ENCODE measurements around the gene MYO1D.

Gene MYO1D

DNA sequence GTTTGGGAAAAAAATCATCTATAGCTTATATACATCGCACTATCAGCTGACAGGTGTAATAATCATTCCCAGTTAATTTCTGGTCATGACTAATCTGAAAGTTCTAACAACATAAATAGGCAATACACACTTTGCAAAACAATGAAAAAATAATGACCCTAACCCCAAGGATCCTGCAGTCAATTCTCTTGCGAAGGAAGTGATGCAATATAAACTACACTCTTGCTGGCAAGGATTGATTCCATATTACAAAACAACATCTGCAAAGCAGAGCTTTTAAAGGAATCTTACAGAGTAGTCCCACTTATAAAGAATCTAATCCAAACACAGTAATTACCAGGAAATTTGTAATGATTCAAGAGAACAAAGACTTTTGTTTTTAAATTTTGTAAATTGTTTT, 73.4 kb downstream of the MYO1D start:
- no peaks in the 10 kb centered on the region for H3K4me1 ChIP-seq (ENCODE audit: low read depth, poor library complexity, severe bottlenecking)
- no peak overlapping the region for H3K4me3 ChIP-seq (IDR thresholded peaks at IDR 0.05; ENCODE audit: insufficient read depth, low read depth, low read length)
- H4K20me1 ChIP-seq (ENCODE audit: insufficient read depth) = no peaks in the 10 kb centered on the region
- H3K79me2 ChIP-seq (ENCODE audit: insufficient read depth, low read depth) = no peaks in the 10 kb centered on the region
- no peaks in the 10 kb centered on the region for H3K36me3 ChIP-seq (ENCODE audit: insufficient read depth)
- H2AFZ ChIP-seq (ENCODE audit: low read depth) = no peak overlapping the region
- TF ChIP-seq CTCF (conservative IDR thresholded peaks at IDR 0.05; ENCODE audit: low read depth, low read length) = no peak
- H3K27ac ChIP-seq = no peak overlapping the region
- H3K9ac ChIP-seq = no peak overlapping the region
- H3K4me2 ChIP-seq = no peak overlapping the region
- no peaks in the 10 kb centered on the region for H3K27me3 ChIP-seq (ENCODE audit: insufficient read depth, low read depth)

DNA sequence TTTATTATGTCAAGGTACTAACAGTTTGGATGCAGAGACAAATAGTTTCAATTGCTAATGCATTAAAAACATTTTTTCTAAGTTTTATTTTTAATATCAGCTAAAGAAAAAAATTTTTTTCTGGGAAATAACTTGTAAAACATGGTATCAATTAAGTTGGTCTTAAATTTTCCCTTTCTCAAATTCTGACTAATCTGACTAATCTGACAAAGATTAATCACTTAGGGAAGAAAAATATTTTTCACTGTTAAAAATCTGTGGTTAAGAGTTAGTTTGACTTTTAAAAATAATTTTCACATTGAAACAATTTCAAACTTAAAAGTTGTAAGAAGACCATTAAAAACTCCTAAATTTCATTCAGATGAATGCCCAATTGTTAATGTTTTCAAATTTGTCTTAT, 74.6 kb downstream of the MYO1D start:
- H3K36me3 ChIP-seq (ENCODE audit: insufficient read depth) = no peaks in the 10 kb centered on the region
- H2AFZ ChIP-seq (ENCODE audit: low read depth) = no peak overlapping the region
- no peak for TF ChIP-seq CTCF (conservative IDR thresholded peaks at IDR 0.05; ENCODE audit: low read depth, low read length)
- H3K4me1 ChIP-seq (ENCODE audit: low read depth, poor library complexity, severe bottlenecking) = no peaks in the 10 kb centered on the region
- H3K79me2 ChIP-seq (ENCODE audit: insufficient read depth, low read depth) = no peaks in the 10 kb centered on the region
- no peak overlapping the region for H3K4me2 ChIP-seq
- H4K20me1 ChIP-seq (ENCODE audit: insufficient read depth) = no peaks in the 10 kb centered on the region
- no peak overlapping the region for H3K4me3 ChIP-seq (IDR thresholded peaks at IDR 0.05; ENCODE audit: insufficient read depth, low read depth, low read length)
- H3K27ac ChIP-seq = no peak overlapping the region
- H3K9ac ChIP-seq = no peak overlapping the region
- no peaks in the 10 kb centered on the region for H3K27me3 ChIP-seq (ENCODE audit: insufficient read depth, low read depth)

DNA sequence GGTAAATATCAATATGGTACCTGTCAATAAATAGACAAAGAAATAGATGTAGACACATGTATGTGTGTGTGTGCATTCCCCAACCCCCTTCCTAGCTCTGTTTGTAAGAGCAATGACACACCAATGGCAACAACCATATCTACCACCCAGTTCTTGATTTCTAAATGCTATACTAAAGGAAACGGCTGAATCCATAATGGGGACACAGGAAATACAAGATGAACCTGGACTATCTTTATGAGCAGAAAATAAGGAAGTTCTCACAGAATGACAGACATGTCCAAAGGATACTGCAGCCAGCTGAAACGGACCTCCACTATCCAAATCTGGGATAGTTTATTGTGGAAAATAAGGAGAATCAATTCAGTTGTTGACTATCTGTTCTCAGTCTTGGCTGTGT, 75.3 kb downstream of the MYO1D start:
- Histone ChIP-seq H3K27me3 (ENCODE audit: insufficient read depth, low read depth) (no peaks in the 10 kb centered on the region), H3K4me3 (IDR thresholded peaks at IDR 0.05; ENCODE audit: insufficient read depth, low read depth, low read length) (no peak overlapping the region), H3K36me3 (ENCODE audit: insufficient read depth) (no peaks in the 10 kb centered on the region), H3K9ac (no peak overlapping the region), H3K4me1 (ENCODE audit: low read depth, poor library complexity, severe bottlenecking) (no peaks in the 10 kb centered on the region), H3K4me2 (no peak overlapping the region), H3K79me2 (ENCODE audit: insufficient read depth, low read depth) (no peaks in the 10 kb centered on the region), H4K20me1 (ENCODE audit: insufficient read depth) (no peaks in the 10 kb centered on the region), H2AFZ (ENCODE audit: low read depth) (no peak overlapping the region), H3K27ac (no peak overlapping the region)
- no peak for TF ChIP-seq CTCF (conservative IDR thresholded peaks at IDR 0.05; ENCODE audit: low read depth, low read length)

DNA sequence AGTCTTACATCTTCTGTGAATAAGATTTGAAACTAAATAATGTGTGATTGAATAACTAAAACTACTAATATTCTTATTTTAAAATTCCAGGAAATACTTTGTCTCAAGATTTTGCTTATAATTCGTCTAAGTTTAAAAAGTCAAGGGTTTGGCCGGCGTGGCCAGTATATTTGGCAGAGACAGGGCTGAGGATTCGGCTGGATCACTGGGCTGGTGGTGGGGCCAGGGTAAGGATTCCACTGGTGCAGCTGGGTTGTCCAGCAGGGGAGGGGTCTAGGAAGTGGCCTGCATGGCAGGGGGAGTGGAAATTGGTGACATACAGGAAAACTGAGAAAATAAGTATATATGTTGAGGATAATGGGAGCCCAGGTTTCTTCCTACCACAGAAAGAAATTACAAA, 75.7 kb downstream of the MYO1D start:
- no peak for TF ChIP-seq CTCF (conservative IDR thresholded peaks at IDR 0.05; ENCODE audit: low read depth, low read length)
- Histone ChIP-seq H4K20me1 (ENCODE audit: insufficient read depth) (no peaks in the 10 kb centered on the region), H3K36me3 (ENCODE audit: insufficient read depth) (no peaks in the 10 kb centered on the region), H3K79me2 (ENCODE audit: insufficient read depth, low read depth) (no peaks in the 10 kb centered on the region), H3K27me3 (ENCODE audit: insufficient read depth, low read depth) (no peaks in the 10 kb centered on the region), H3K4me2 (no peak overlapping the region), H3K4me1 (ENCODE audit: low read depth, poor library complexity, severe bottlenecking) (no peaks in the 10 kb centered on the region), H3K9ac (no peak overlapping the region), H2AFZ (ENCODE audit: low read depth) (no peak overlapping the region), H3K27ac (no peak overlapping the region), H3K4me3 (IDR thresholded peaks at IDR 0.05; ENCODE audit: insufficient read depth, low read depth, low read length) (no peak overlapping the region)

DNA sequence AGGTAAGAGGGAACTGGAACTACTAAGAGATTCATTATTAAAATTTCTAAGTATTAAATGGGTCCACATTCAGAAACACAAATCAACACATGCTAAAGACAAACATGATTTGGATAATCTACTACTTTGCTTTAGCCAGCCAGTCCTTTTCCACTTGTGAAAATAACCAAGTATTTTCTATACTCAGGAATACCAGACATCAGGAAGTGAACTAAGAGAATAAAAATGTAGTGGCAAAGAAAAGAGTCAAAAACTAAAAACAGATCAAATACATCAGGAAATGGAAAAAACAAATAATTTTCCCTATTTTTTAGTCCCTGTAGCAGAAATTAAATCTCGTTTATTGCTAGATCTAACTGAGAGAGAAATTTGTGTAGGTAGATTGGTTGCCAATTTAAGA, 78.0 kb downstream of the MYO1D start:
- no peak overlapping the region for H3K27ac ChIP-seq
- H4K20me1 ChIP-seq (ENCODE audit: insufficient read depth) = no peaks in the 10 kb centered on the region
- no peaks in the 10 kb centered on the region for H3K79me2 ChIP-seq (ENCODE audit: insufficient read depth, low read depth)

More for the DNA sequence above, 78.0 kb downstream of the MYO1D start:
- Histone ChIP-seq H3K4me1 (ENCODE audit: low read depth, poor library complexity, severe bottlenecking) (no peaks in the 10 kb centered on the region), H3K36me3 (ENCODE audit: insufficient read depth) (no peaks in the 10 kb centered on the region), H3K27me3 (ENCODE audit: insufficient read depth, low read depth) (no peaks in the 10 kb centered on the region), H3K4me2 (no peak overlapping the region), H3K9ac (no peak overlapping the region), H2AFZ (ENCODE audit: low read depth) (no peak overlapping the region), H3K4me3 (IDR thresholded peaks at IDR 0.05; ENCODE audit: insufficient read depth, low read depth, low read length) (no peak overlapping the region)
- TF ChIP-seq CTCF (conservative IDR thresholded peaks at IDR 0.05; ENCODE audit: low read depth, low read length) = no peak
